DMS 273 (cell line): ENCODE results near the gene BMI1.

Experiments used
- DNase-seq: peaks from one replicate; lab custom pipeline; 2025; ENCODE audit not compliant: unreplicated experiment; lab: John Stamatoyannopoulos, UW

BMI1 gene

DNA sequence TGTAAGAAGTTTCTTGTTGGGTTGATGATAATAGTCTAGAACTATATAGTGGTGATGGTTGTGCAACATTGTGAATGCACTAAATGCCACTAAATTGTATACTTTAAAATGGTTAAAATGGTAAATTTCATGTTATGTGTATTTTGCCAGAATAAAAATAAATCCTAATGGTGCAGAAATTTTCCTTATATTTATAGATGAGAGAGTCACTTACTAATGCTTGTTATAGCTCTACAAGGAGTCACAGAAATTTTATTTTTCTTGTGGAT, 45.5 kb downstream of the BMI1 start:
- no peak for DNase-seq

DNA sequence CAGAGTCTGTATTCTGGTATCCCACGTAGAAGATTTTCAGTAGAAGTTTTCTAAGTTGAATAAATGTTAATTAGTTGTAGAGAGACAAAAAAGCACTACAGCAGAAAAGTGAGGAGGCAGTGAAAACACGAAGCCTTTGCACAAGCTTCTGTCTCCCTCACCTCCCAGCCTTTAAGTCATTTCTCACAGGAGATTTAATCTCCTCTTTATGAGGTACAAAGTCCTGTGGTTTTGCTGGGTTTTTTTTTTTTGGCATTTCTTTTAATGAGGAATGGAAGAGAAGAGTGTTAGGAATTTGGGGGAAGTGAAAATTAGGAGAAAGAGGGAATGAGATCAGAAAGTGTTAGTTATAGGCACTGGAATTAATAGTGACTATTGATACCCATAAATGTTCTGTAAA, 45.9 kb downstream of the BMI1 start:
- DNase-seq = no peak

DNA sequence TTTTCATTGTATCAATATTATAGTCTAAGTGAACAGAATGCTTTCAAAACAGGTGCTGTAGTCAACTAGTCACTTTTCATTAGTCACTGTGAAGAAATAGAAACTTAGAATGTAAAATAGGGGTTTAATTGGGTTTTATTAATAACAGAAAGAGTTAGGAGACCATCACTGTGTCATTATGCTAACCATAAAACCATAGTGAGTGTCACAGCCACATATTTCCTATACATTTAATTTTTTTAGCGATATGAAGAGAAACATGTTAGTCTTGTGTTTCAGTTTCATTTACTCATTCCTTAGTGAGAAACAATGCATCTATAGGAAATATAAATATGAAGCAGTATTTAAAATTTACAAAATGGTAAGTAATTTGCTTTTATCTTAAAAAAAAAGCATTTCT, 46.6 kb downstream of the BMI1 start:
- DNase-seq = no peak

DNA sequence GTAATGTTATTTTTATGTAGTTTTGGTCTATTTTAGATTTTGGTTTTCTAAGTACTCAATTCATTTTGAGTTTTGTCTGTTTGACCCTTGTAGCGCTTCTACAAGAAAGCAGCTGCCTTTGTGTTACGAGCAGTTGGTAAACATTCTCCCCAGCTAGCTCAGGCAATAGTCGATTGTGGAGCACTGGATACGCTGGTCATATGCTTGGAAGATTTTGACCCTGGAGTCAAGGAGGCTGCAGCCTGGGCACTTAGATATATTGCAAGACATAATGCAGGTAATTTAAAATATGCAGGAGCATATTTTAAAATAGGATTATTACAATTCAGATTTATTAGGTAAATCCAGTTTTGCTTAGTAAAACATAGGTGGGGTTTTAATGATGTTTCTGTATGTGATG, 47.5 kb downstream of the BMI1 start:
- no peak for DNase-seq

GRCh38 chr10:22368981-22369380, 48.1 kb downstream of the BMI1 start:
- no peak for DNase-seq

DNA sequence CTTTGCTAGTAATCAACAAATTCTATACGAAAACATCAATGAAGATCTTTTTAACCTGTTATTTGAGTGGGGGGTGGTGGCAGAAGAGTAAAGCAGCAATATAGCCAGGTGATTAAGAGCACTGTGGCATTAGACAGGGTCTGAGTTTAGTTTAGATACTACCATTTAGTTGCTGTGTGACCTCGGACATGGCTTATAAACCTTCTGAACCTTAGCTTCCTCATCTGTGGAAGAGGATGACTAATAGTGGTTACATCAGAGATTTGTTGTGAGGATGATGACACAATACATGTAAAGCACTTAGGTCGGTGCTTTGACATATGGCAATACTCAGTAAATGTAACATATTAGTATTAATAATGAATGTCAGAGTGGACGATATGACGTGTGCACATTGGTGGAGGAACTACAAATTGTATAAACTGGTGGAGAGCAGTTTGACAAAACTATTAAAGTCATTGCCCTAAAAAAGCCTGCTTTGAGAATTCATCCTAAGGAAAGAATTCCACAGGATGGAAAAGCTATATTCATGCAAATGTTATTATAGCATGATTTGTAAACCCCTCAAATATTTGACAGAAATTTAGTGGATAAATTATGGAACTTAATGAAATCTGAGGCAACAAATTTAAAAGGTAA, 48.7 kb downstream of the BMI1 start:
- no peak for DNase-seq

DNA sequence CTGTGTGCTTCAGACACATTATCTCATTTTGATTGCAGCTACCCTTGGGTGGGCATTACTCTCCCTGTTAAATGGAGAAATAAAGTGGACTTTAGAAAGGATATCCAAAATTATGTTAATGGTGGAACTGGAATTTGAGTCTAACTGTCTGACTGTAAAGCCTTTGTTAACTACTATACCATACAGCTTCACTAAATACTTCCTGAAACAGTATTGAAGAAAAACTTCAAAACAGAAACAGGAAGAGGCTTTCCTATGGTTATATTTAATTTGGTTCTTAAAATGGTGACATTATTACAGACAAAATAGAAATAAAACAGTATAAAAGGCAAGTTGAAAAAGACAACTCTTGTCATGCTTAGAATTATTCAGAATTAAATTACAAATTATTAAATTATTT, 49.4 kb downstream of the BMI1 start:
- DNase-seq = no peak

- DNase-seq = no peak
Measured at GRCh38 chr10:22372298-22372697, 51.4 kb downstream of the BMI1 start.

DNA sequence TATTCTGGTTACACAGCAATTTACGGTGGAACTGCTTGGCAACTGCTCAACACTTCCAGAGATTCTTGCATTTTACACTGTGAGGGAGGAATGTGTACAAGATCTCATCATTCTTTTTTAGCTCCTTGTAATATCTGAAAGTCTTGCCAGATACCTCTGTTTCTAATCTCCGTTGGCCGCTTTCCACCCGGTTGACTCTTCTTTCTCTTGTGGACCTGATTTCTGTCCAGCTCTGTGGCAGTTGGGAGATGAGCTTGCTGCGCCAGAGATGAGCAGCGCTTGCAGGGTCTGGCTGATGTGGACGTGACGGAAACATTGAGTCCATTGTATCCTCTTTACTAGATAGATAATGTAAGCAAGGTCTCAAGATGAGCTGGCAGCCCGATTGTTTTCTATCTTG, 52.0 kb downstream of the BMI1 start:
- no peak for DNase-seq

DNA sequence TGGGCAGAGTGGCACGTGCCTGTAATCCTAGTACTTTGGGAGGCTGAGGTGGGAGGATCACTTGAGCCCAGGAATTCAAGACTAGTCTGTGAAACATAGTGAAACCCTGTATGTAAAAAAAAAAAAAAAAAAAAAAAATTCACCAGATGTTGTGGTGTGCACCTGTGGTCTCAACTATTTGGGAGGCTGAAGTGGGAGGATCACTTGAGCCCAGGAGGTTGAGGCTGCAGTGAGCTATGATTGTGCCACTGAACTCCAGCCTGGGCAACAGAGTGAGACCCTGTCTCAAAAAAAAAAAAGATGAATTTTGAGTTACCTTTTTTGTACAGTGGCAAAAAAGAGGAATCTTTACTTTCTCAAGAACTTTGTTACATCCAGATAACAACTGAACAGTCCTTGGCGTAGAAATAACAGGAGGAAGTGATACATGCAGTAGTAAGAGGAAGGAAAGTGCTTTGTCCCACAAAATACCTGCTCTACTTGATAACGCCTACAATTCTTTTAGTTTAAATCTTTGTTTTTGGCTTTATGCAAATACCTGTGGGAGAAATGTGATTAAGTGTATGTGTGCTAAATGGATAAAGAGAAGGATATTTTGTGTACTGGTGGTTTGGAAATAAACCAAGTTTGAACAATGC, 53.7 kb downstream of the BMI1 start:
- DNase-seq = no peak

- no peak for DNase-seq
Measured at GRCh38 chr10:22379059-22379458, 58.2 kb downstream of the BMI1 start.
